HL-60/S4 treated with retinoic acid at 250 ng/mL for 4 days and 3 days (cell line): ENCODE data around the gene STIM1.
"Not testable (repeated sequence)": the region's sequence is repeated elsewhere in the genome, so short reads cannot be mapped to it uniquely, and the experiment has no call there.

Experiments used
- in situ Hi-C: fragments of 300-500 bp; cut with MboI; formaldehyde crosslinking; loops from 2 replicates; pipeline ENCODE4 v1.7.0; 2022; ENCODE audit warnings: low sequenced_read_pairs

STIM1 gene

GRCh38 chr11:4086575-4087353, 231.3 kb downstream of the STIM1 start:
- in situ Hi-C loops, result no loop called here

DNA sequence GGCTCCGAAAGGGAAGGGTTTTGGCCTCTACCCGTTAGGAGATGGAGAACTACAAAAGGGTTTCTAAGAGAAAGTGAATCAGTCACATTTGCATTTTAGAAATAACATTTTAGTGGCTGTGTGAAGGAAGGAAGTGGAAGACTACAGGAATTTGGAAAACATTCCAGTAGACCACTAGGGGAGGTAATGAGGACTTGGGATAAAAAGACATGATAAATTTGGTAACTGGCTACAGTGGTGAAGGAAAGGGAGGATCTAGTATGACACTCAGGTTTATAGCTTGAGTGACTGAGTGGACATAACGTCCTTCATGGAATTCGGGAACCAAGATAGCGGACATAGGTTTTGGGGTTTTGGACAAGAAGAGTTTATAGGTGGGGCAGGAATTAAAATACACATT, 232.1 kb downstream of the STIM1 start:
- in situ Hi-C loops, result no loop called here

GRCh38 chr11:4090258-4090657, 234.8 kb downstream of the STIM1 start:
- in situ Hi-C loops, result no loop called here

DNA sequence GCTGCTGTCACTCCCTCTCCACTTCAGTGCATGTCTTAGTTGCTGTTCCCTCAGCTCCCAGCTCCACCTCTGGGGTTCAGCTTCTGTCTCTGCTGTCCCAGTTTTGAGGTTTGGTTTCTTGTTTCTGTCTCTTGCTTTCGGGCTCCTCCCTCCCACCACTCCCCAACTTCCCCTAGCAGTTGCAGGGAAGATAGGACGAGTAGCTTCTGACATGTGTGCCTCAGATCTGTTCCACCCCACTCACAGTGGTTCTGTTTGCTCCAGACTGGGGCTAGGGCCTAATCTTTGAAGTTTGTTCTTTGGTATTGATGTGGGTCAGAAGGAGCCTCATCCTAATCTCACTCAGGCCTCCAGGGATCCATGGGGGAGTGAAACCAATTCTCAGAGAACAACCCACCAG, 236.6 kb downstream of the STIM1 start:
- in situ Hi-C loops, result no loop called here

DNA sequence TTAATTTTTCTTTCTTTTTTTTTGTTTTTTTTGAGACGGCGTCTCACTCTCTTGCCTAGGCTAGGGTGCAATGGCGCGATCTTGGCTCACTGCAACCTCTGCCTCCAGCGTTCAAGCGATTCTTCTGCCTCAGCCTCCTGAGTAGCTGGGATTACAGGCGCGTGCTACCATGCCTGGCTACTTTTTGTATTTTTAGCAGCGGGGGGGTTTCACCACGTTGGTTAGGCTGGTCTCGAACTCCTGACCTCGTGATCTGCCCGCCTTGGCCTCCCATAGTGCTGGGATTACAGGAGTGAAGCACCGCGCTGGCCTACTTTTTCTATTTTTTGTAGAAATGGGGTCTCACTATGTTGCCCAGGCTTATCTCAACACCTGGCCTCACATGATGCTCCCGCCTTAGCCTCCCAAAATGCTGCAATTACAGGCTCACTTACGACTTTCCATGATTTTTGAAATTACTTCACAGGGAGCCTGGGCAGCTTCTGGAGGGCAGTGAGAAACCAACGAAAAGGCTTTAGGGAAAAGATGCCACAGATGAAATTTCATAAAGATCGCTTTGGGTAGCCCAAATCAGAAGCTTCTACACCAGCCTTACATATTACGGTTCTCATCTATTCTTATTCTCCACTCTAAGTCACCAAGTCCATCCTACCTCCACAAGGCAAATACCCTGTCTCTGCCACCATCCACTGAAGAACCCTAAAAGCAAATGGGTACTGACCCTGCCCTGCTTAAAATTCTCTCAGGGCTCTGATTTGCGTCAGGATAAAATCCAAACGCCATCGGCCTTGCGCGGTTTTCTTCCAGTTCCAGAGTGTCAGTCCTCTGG, 238.3 kb downstream of the STIM1 start:
- in situ Hi-C loops, result no loop called here

GRCh38 chr11:4094348-4095291, 239.2 kb downstream of the STIM1 start, which contains the start of gene RRM1:
Gene RRM1 (plus strand): TSS chr11:4094799. CDS start chr11:4095013, 214 bp downstream.
- in situ Hi-C loops, result no loop called here

- in situ Hi-C loops, result no loop called here
Observed at GRCh38 chr11:4095509-4096230, 240.2 kb downstream of the STIM1 start.

GRCh38 chr11:4098026-4098621, 242.7 kb downstream of the STIM1 start:
- in situ Hi-C loops, result no loop called here

GRCh38 chr11:4102711-4103110, 247.2 kb downstream of the STIM1 start:
- in situ Hi-C loops, result no loop called here

GRCh38 chr11:4103269-4103668, 247.8 kb downstream of the STIM1 start:
- in situ Hi-C loops, result no loop called here

DNA sequence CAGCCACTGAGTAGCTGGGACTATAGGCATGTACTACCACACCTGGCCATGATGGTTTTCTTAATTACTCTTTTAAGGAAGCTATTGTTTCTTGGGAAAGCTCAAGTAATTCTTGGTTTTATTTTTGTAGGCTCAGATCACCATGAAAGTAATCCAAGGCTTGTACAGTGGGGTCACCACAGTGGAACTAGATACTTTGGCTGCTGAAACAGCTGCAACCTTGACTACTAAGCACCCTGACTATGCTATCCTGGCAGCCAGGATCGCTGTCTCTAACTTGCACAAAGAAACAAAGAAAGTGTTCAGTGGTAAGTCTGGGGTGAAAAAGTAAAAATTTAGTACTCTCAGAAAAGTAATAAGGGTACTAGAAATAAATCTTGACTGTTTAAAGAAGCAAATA, 250.5 kb downstream of the STIM1 start:
- in situ Hi-C loops, result no loop called here

DNA sequence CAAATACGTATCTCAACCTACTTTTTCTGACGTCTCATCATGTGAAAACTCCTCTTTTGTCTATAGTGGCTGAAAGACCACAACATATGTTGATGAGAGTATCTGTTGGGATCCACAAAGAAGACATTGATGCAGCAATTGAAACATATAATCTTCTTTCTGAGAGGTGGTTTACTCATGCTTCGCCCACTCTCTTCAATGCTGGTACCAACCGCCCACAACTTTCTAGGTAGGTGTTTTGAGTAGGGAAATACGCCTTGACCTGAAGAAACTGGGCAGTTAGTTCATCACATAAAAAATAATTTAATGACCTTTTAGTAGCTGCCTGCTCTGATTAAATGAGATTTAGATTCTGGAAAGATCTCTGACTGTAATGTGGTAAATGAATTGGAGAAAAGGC, 256.4 kb downstream of the STIM1 start:
- in situ Hi-C loops, result no loop called here

- in situ Hi-C loops, result no loop called here
Observed at GRCh38 chr11:4115128-4115527, 259.7 kb downstream of the STIM1 start.

DNA sequence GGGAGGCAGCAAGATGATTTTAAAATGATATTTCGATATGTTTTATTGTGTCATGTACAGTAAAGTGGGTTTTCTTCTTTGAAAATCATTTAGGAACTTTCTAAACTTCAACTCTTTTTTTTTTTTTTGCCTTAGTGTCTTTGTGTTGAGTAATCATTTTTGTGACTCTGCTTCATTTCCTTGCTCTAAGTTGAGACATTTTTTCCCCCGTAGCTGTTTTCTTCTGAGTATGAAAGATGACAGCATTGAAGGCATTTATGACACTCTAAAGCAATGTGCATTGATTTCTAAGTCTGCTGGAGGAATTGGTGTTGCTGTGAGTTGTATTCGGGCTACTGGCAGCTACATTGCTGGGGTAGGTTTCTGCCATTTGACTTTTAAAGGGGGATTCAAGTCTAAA, 262.6 kb downstream of the STIM1 start:
- in situ Hi-C loops, result no loop called here

GRCh38 chr11:4123218-4123617, 267.8 kb downstream of the STIM1 start:
- in situ Hi-C loops, result no loop called here

- in situ Hi-C loops, result no loop called here
Observed at GRCh38 chr11:4125141-4125540, 269.7 kb downstream of the STIM1 start.

GRCh38 chr11:4127357-4127756, 271.9 kb downstream of the STIM1 start:
- in situ Hi-C loops, result no loop called here

GRCh38 chr11:4130219-4130618, 274.8 kb downstream of the STIM1 start:
- in situ Hi-C loops, result not testable (repeated sequence)

DNA sequence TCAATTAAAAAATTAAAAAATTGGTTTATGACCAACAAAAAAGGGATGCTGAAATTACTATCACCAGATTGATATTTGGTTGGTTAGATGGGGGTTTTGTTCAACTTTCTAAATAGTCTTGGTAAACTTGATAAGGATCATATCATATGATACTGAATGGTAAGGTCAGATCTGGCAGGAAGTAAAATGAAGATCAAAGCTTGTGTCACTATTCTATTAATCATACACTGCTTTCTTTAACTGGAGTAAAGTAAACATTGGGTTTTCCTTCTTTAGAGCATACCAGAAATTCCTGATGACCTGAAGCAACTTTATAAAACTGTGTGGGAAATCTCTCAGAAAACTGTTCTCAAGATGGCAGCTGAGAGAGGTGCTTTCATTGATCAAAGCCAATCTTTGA, 279.3 kb downstream of the STIM1 start:
- in situ Hi-C loops, result no loop called here

DNA sequence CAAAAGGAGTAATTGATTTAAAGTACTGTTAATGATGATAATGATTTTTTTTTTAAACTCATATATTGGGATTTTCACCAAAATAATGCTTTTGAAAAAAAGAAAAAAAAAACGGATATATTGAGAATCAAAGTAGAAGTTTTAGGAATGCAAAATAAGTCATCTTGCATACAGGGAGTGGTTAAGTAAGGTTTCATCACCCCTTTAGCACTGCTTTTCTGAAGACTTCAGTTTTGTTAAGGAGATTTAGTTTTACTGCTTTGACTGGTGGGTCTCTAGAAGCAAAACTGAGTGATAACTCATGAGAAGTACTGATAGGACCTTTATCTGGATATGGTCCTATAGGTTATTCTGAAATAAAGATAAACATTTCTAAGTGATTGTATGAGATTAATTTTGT, 283.0 kb downstream of the STIM1 start:
- in situ Hi-C loops, result no loop called here
